H1 (cell line): ENCODE results near the gene CFAP97D2. TPM values are rescaled to one million over a fixed set of nuclear protein-coding genes. Genes with fewer than 3 reads are reported as not detected.

Experiments
- CTCF ChIA-PET: fragments of 300-600 bp; sonication (Branson Sonifier 250); formaldehyde crosslinking; loops from one replicate; lab custom pipeline; 2021; ENCODE audit not compliant: partially characterized antibody; lab: Charles Lee
- POLR2A ChIA-PET: fragments of 300-600 bp; sonication (Branson Sonifier 250); formaldehyde crosslinking; loops from one replicate; lab custom pipeline; 2021; ENCODE audit warnings: inconsistent platforms; ENCODE audit not compliant: partially characterized antibody; lab: Charles Lee
- DNase-seq, 2 experiments: peaks; one replicate each; pipeline versions ENCODE4 v3.0.0 to v3.0.0-alpha.2; 2010 to 2022; ENCODE audit warnings: low spot score in 2 of 2, low read depth in 1 of 2, mixed read lengths in 1 of 2
- FAIRE-seq: peaks from 2 replicates; lab custom pipeline; 2011; peaks lifted over from hg19 to GRCh38; lab: Jason Lieb, UNC
- H2AFZ ChIP-seq: 2 replicates; pipeline ENCODE4 v1.8.1; 2012; ENCODE audit warnings: low read length, inconsistent platforms
- H2AK5ac ChIP-seq: 2 replicates; pipeline ENCODE4 v1.6.1; 2013; ENCODE audit warnings: low read depth, low read length
- H2BK120ac ChIP-seq: replicated peaks from 2 replicates; pipeline ENCODE3; 2013; ENCODE audit warnings: low read depth, low read length, inconsistent platforms
- H2BK12ac ChIP-seq: 2 replicates; pipeline ENCODE4 v1.6.1; 2013; ENCODE audit warnings: low read depth, low read length
- H2BK15ac ChIP-seq: 2 replicates; pipeline ENCODE4 v1.6.1; 2013; ENCODE audit warnings: low read length
- H2BK20ac ChIP-seq: 2 replicates; pipeline ENCODE4 v1.6.1; 2013; ENCODE audit warnings: low read length
- H2BK5ac ChIP-seq: 2 replicates; pipeline ENCODE4 v1.6.1; 2013; ENCODE audit warnings: low read depth, low read length
- H3K14ac ChIP-seq: 2 replicates; pipeline ENCODE4 v1.6.1; 2013; ENCODE audit warnings: inconsistent platforms; ENCODE audit not compliant: insufficient read length
- H3K18ac ChIP-seq: 2 replicates; pipeline ENCODE4 v1.6.1; 2013; ENCODE audit warnings: low read length; ENCODE audit errors: extremely low read depth
- H3K23ac ChIP-seq: 2 replicates; pipeline ENCODE4 v1.6.1; 2013; ENCODE audit warnings: inconsistent platforms; ENCODE audit not compliant: insufficient read length
- H3K23me2 ChIP-seq: 2 replicates; pipeline ENCODE4 v1.6.1; 2013; ENCODE audit warnings: low read depth, low read length
- H3K27ac ChIP-seq: 2 replicates; pipeline ENCODE4 v1.6.1; 2011; ENCODE audit warnings: low read depth, low read length, inconsistent platforms
- H3K27me3 ChIP-seq, 4 experiments: replicated peaks in 1 of 4; 1 replicate in 1 of 4; 2 replicates in 3 of 4; pipeline versions ENCODE4 v1.6.1 to v1.8.1; 2011 to 2013; ENCODE audit warnings: low read length in 3 of 4, mild to moderate bottlenecking in 3 of 4, inconsistent platforms in 2 of 4, mixed read lengths in 2 of 4, moderate library complexity in 1 of 4; ENCODE audit not compliant: control insufficient read depth in 3 of 4, insufficient read depth in 3 of 4; ENCODE audit errors: extremely low read depth in 1 of 4
- H3K36me3 ChIP-seq, 4 experiments: 2 replicates each; pipeline versions ENCODE4 v1.6.1 to v1.8.1; 2011 to 2013; ENCODE audit warnings: mild to moderate bottlenecking in 4 of 4, low read length in 3 of 4, moderate library complexity in 2 of 4, control low read depth in 1 of 4, inconsistent platforms in 1 of 4; ENCODE audit not compliant: insufficient read depth in 4 of 4, control insufficient read depth in 2 of 4
- H3K4ac ChIP-seq: replicated peaks from 2 replicates; pipeline ENCODE3; 2013; ENCODE audit warnings: low read length, low read depth, mixed read lengths, inconsistent platforms; ENCODE audit not compliant: insufficient read length
- H3K4me1 ChIP-seq, 4 experiments: replicated peaks in 1 of 4; 1 replicate in 1 of 4; 2 replicates in 3 of 4; pipeline versions ENCODE4 v1.6.1 to v1.8.1; 2011 to 2013; ENCODE audit warnings: low read length in 3 of 4, inconsistent platforms in 2 of 4, mixed read lengths in 1 of 4; ENCODE audit not compliant: insufficient read depth in 4 of 4, control insufficient read depth in 3 of 4
- H3K4me2 ChIP-seq, 2 experiments: 2 replicates each; pipeline versions ENCODE4 v1.6.1 to v1.8.1; 2011 to 2013; ENCODE audit warnings: low read depth in 2 of 2, low read length in 2 of 2, control low read depth in 1 of 2, inconsistent platforms in 1 of 2, mild to moderate bottlenecking in 1 of 2; ENCODE audit not compliant: insufficient read depth in 1 of 2
- H3K4me3 ChIP-seq, 4 experiments: fragments of 200-600, 300-600 bp in 1 of 4; sonication (generic), shearing (Covaris generic), sonication (Bioruptor Twin) in 1 of 4; 2 replicates each; pipeline versions ENCODE4 v1.5.1 to v1.8.1; 2011 to 2016; ENCODE audit warnings: low read length in 4 of 4, low read depth in 3 of 4, control low read depth in 2 of 4, inconsistent platforms in 2 of 4, mild to moderate bottlenecking in 2 of 4, mixed read lengths in 1 of 4, moderate library complexity in 1 of 4; ENCODE audit not compliant: insufficient read depth in 2 of 4; ENCODE audit errors: extremely low read depth in 1 of 4
- H3K56ac ChIP-seq: replicated peaks from 2 replicates; pipeline ENCODE3; 2013; ENCODE audit warnings: low read depth, mild to moderate bottlenecking, mixed read lengths, low read length, inconsistent platforms; ENCODE audit not compliant: insufficient read length
- H3K79me1 ChIP-seq: 2 replicates; pipeline ENCODE4 v1.6.1; 2013; ENCODE audit warnings: low read depth, low read length, control low read depth
- H3K79me2 ChIP-seq, 2 experiments: 2 replicates each; pipeline versions ENCODE4 v1.6.1 to v1.8.1; 2012 to 2013; ENCODE audit warnings: low read length in 2 of 2, mild to moderate bottlenecking in 2 of 2, inconsistent platforms in 1 of 2; ENCODE audit not compliant: insufficient read depth in 2 of 2, control insufficient read depth in 1 of 2
- H3K9ac ChIP-seq, 4 experiments: replicated peaks in 1 of 4; 1 replicate in 1 of 4; 2 replicates in 3 of 4; pipeline versions ENCODE4 v1.6.1 to v1.8.1; 2011 to 2013; ENCODE audit warnings: low read depth in 3 of 4, low read length in 3 of 4, control low read depth in 2 of 4, mild to moderate bottlenecking in 2 of 4, moderate library complexity in 2 of 4, inconsistent platforms in 1 of 4; ENCODE audit errors: extremely low read depth in 1 of 4
- H3K9me3 ChIP-seq, 2 experiments: 2 replicates each; pipeline versions ENCODE4 v1.6.1 to v1.8.1; 2012 to 2013; ENCODE audit warnings: mild to moderate bottlenecking in 2 of 2, moderate library complexity in 2 of 2, control low read depth in 1 of 2, inconsistent platforms in 1 of 2, low read depth in 1 of 2, low read length in 1 of 2, mixed read lengths in 1 of 2; ENCODE audit not compliant: insufficient read depth in 2 of 2
- H4K20me1 ChIP-seq, 2 experiments: replicated peaks in 1 of 2; 2 replicates each; pipeline versions ENCODE3 to v1.8.1; 2011 to 2013; ENCODE audit warnings: inconsistent platforms in 2 of 2, low read length in 2 of 2, mild to moderate bottlenecking in 1 of 2; ENCODE audit not compliant: insufficient read depth in 2 of 2, control insufficient read depth in 1 of 2
- H4K5ac ChIP-seq: 2 replicates; pipeline ENCODE4 v1.6.1; 2013; ENCODE audit warnings: low read length, low read depth, mixed read lengths, inconsistent platforms; ENCODE audit not compliant: insufficient read length
- H4K8ac ChIP-seq: 2 replicates; pipeline ENCODE4 v1.8.0; 2013; ENCODE audit warnings: mild to moderate bottlenecking, moderate library complexity, low read length, inconsistent platforms; ENCODE audit not compliant: insufficient read depth; ENCODE audit errors: extremely low read depth
- H4K91ac ChIP-seq: replicated peaks from 2 replicates; pipeline ENCODE3; 2013; ENCODE audit warnings: low read length, mixed read lengths, inconsistent platforms; ENCODE audit not compliant: insufficient read length
- BACH1 ChIP-seq: IDR thresholded peaks from 2 replicates; pipeline ENCODE4 v1.6.1; 2012; ENCODE audit warnings: low read length, improper control_type of control experiment
- CBX8 ChIP-seq: fragments of 300-800, 300-1000 bp; sonication (generic); IDR thresholded peaks from 2 replicates; pipeline ENCODE4 v1.7.1; 2016; ENCODE audit warnings: low read depth, low read length, borderline replicate concordance
- CHD2 ChIP-seq: IDR thresholded peaks from 2 replicates; pipeline ENCODE4 v1.6.1; 2012; ENCODE audit warnings: low read length, improper control_type of control experiment
- CREB1 ChIP-seq: IDR thresholded peaks from 2 replicates; pipeline ENCODE4 v1.6.1; 2012; ENCODE audit warnings: inconsistent platforms
- EP300 ChIP-seq, 2 experiments: IDR thresholded peaks; 1 replicate in 1 of 2; 2 replicates in 1 of 2; pipeline ENCODE4 v1.6.1; 2011 to 2012; ENCODE audit warnings: low read depth in 2 of 2, low read length in 2 of 2, mild to moderate bottlenecking in 2 of 2, borderline replicate concordance in 1 of 2, inconsistent platforms in 1 of 2, moderate library complexity in 1 of 2
- FOSL1 ChIP-seq: IDR thresholded peaks from 2 replicates; pipeline ENCODE4 v1.6.1; 2011; ENCODE audit warnings: mild to moderate bottlenecking, low read depth, low read length, moderate library complexity; ENCODE audit not compliant: insufficient read depth
- MAFK ChIP-seq: IDR thresholded peaks from 2 replicates; pipeline ENCODE4 v1.6.1; 2012; ENCODE audit warnings: low read depth, mild to moderate bottlenecking, improper control_type of control experiment, low read length
- RNF2 ChIP-seq: fragments of 200-900, 300-1000 bp; sonication (generic); IDR thresholded peaks from 2 replicates; pipeline ENCODE4 v1.7.1; 2016; ENCODE audit warnings: borderline replicate concordance, low read depth, mild to moderate bottlenecking, antibody characterized with exemption, low read length; ENCODE audit not compliant: poor library complexity, severe bottlenecking; ENCODE audit errors: missing control alignments
- SP2 ChIP-seq: IDR thresholded peaks from 2 replicates; pipeline ENCODE4 v1.6.1; 2012; ENCODE audit warnings: mild to moderate bottlenecking, low read length, inconsistent platforms
- SP4 ChIP-seq: IDR thresholded peaks from 2 replicates; pipeline ENCODE4 v1.6.1; 2012; ENCODE audit warnings: low read length, inconsistent platforms
- SRF ChIP-seq: IDR thresholded peaks from 2 replicates; pipeline ENCODE4 v1.6.1; 2011; ENCODE audit warnings: mild to moderate bottlenecking, low read depth, low read length, moderate library complexity
- TAF7 ChIP-seq: optimal IDR thresholded peaks from 2 replicates; pipeline ENCODE3; 2011; ENCODE audit warnings: low read depth, mild to moderate bottlenecking, inconsistent platforms, low read length, moderate library complexity, borderline replicate concordance
- TBP ChIP-seq: IDR thresholded peaks from 2 replicates; pipeline ENCODE4 v1.6.1; 2011; ENCODE audit warnings: low read depth, low read length, improper control_type of control experiment
- TCF12 ChIP-seq: IDR thresholded peaks from 2 replicates; pipeline ENCODE4 v1.6.1; 2011; ENCODE audit warnings: low read depth, mild to moderate bottlenecking, low read length
- TEAD4 ChIP-seq: IDR thresholded peaks from 2 replicates; pipeline ENCODE4 v1.6.1; 2012; ENCODE audit warnings: low read depth, low read length, inconsistent platforms, mixed read lengths
- WGBS, 2 experiments: shearing (Covaris generic) in 1 of 2; methylation state at CpG; one replicate each; pipeline versions ENCODE4 v1.1.6 to v1.1.7; 2013 to 2015; ENCODE audit warnings: low lambda C conversion rate in 2 of 2, mixed read lengths in 2 of 2, inconsistent platforms in 1 of 2, low coverage in 1 of 2, missing lambda C conversion rate in 1 of 2; ENCODE audit not compliant: insufficient replicate concordance in 2 of 2, insufficient coverage in 1 of 2, insufficient read length in 1 of 2; ENCODE audit errors: extremely low coverage in 1 of 2, missing lambda C conversion rate in 1 of 2; 5-methylcytosine and 5-hydroxymethylcytosine counted together
- polyA plus RNA-seq, 7 experiments: library from polyadenylated mRNA; depleted of rRNA in 3 of 7; stranded (reverse) in 5 of 7; unstranded in 2 of 7; fragments of >200 nt in 5 of 7; fragments of 200-250 nt in 2 of 7; gene quantifications; 1 replicate in 5 of 7; 2 replicates in 1 of 7; 4 replicates in 1 of 7; pipeline versions ENCODE4 v1.2.1 to v1.2.3, GENCODE V29; 2011 to 2013; ENCODE audit warnings: missing spikeins in 2 of 7, mixed read lengths in 2 of 7
- total RNA-seq: library from RNA; stranded (reverse); fragmentation: NEBNext Ultra II Directional; extraction: Animal tissue kit (Norgen Biotek cat#: 25700); gene quantifications from 2 replicates; pipeline ENCODE4 v1.2.1, GENCODE V29; 2021

CFAP97D2 gene
- total and polyA plus RNA-seq, 2 of the 8 experiments (the other 6 are each of a cell fraction or from before 2014, with no cell fraction given): not detected

DNA sequence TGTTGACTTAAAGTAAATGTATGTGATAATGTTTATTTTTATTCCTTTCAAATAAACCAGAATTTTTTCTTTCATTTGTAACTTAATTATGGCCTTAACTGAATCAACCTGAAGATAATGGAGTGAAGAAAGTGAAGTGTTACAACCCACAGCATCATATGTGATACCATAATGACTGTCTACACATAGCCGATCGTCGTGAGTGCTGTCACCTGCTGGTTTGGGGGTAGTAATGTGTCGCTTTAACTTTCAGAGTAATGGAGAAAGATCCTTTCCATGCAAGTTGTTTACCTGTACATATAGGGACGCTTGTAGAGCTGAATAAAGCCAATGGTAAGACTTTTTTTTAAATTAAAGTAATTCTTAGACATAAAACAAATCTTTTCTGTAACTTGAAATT is 65.6 kb downstream of the CFAP97D2 start:
- POLR2A ChIA-PET: interaction anchor here (1.0 to 1.9 kb wide), 3 partner anchors 8 to 37 kb away, joined by 3 to 11 read pairs (median 4); no protein-coding TSS in a partner anchor
- 92% methylated on average over 5 of the region's 5 CpGs; no CpG with 5 or more reads in 1 of the 2 experiments for WGBS, 2 experiments
- H3K27me3 ChIP-seq: no peaks in the 10 kb centered on the region
- TF ChIP-seq CHD2: no peak
- TF ChIP-seq TAF7: no peak
- no peak for TF ChIP-seq TCF12
- TF ChIP-seq TEAD4: no peak
- no peak for TF ChIP-seq TBP
- no peak for TF ChIP-seq FOSL1
- no peak for TF ChIP-seq CBX8
- TF ChIP-seq SP4: no peak
- TF ChIP-seq SP2: no peak
- TF ChIP-seq BACH1: no peak
- TF ChIP-seq MAFK: no peak
- TF ChIP-seq EP300 (IDR thresholded peaks at IDR 0.05; ENCODE audit: borderline replicate concordance in 1 of 2, low read depth in 2 of 2, low read length in 2 of 2): no peak
- no peak for TF ChIP-seq SRF
- no peak for TF ChIP-seq CREB1
- no peak for TF ChIP-seq RNF2

More for the DNA sequence above, 65.6 kb downstream of the CFAP97D2 start:
- H2BK120ac ChIP-seq: no peak overlapping the region
- no peak overlapping the region for H3K56ac ChIP-seq
- H3K18ac ChIP-seq: no peak overlapping the region
- H3K4me1 ChIP-seq: peaks cover 0 to 1% (median 0%) of the 10 kb centered on the region in 4 experiments; a peak in 2 of 7 replicates
- no peak overlapping the region for H2BK20ac ChIP-seq
- H3K4me2 ChIP-seq: no peak overlapping the region
- H2BK5ac ChIP-seq: no peak overlapping the region
- H3K4ac ChIP-seq: no peak overlapping the region
- FAIRE-seq (no peak), DNase-seq (no peak)
- H3K23me2 ChIP-seq: no peaks in the 10 kb centered on the region
- H3K14ac ChIP-seq: no peak overlapping the region
- no peak overlapping the region for H3K9ac ChIP-seq
- no peak overlapping the region for H4K5ac ChIP-seq
- H4K91ac ChIP-seq: no peak overlapping the region
- peaks cover 22 to 95% (median 68%) of the 10 kb centered on the region in 4 experiments for H3K36me3 ChIP-seq
- H2AFZ ChIP-seq: no peak overlapping the region
- no peak overlapping the region for H3K23ac ChIP-seq
- H2BK12ac ChIP-seq: no peak overlapping the region
- peaks cover 0 to 2% of the 10 kb centered on the region in 2 experiments for H4K20me1 ChIP-seq
- CTCF ChIA-PET: no interaction called here
- H2BK15ac ChIP-seq: no peak overlapping the region
- H4K8ac ChIP-seq: no peak overlapping the region
- H3K9me3 ChIP-seq: no peaks in the 10 kb centered on the region
- H2AK5ac ChIP-seq: no peak overlapping the region
- H3K27ac ChIP-seq: no peak overlapping the region
- no peak overlapping the region for H3K4me3 ChIP-seq
- peaks cover 7% of the 10 kb centered on the region; the same call in 1 of the 2 replicates for H3K79me1 ChIP-seq
- 0 out of 4 replicates have a peak, but pooled peaks cover 0 to 3% of the 10 kb centered on the region in 2 experiments for H3K79me2 ChIP-seq
